HG02970 (cell line): ENCODE results near the gene PCID2.
"Not testable (repeated sequence)": the region's sequence is repeated elsewhere in the genome, so short reads cannot be mapped to it uniquely, and the experiment has no call there.

Experiments used
- ATAC-seq: cut with Tn5 transposase; IDR thresholded peaks from one replicate; pipeline ENCODE4 v1.9.1; 2021; ENCODE audit warnings: mild to moderate bottlenecking, moderate library complexity, moderate number of reproducible peaks; ENCODE audit not compliant: unreplicated experiment, low FRiP score

PCID2 gene

GRCh38 chr13:113168211-113168610 is 40.3 kb downstream of the PCID2 start:
- no peak for ATAC-seq

- ATAC-seq, result no peak
These were observed 40.9 kb downstream of the PCID2 start for GRCh38 chr13:113167575-113167974.

- ATAC-seq, result no peak
These were observed 41.3 kb downstream of the PCID2 start for GRCh38 chr13:113167155-113167554.

- ATAC-seq, result no peak
These were observed 41.8 kb downstream of the PCID2 start for GRCh38 chr13:113166681-113167080.

GRCh38 chr13:113166266-113166665 is 42.2 kb downstream of the PCID2 start:
- ATAC-seq, result no peak

- ATAC-seq, result no peak
These were observed 44.0 kb downstream of the PCID2 start for GRCh38 chr13:113164492-113164891.

- ATAC-seq, result no peak
These were observed 45.4 kb downstream of the PCID2 start for GRCh38 chr13:113162783-113163685.

- ATAC-seq, result not testable (repeated sequence)
These were observed 46.5 kb downstream of the PCID2 start for GRCh38 chr13:113161975-113162374.

GRCh38 chr13:113161433-113161832 is 47.0 kb downstream of the PCID2 start:
- ATAC-seq, result no peak

GRCh38 chr13:113160983-113161382 is 47.5 kb downstream of the PCID2 start:
- no peak for ATAC-seq

GRCh38 chr13:113159701-113160100 is 48.8 kb downstream of the PCID2 start:
- no peak for ATAC-seq

GRCh38 chr13:113158946-113159345 is 49.5 kb downstream of the PCID2 start:
- ATAC-seq, result no peak

GRCh38 chr13:113157929-113158747 is 50.3 kb downstream of the PCID2 start, which contains the start of gene PROZ:
PROZ (plus strand) TSS chr13:113158648; CDS start chr13:113158661, 13 bp downstream.
- no peak for ATAC-seq

GRCh38 chr13:113157206-113157928 is 51.1 kb downstream of the PCID2 start:
- no peak for ATAC-seq

GRCh38 chr13:113155982-113156655 is 52.4 kb downstream of the PCID2 start:
- no peak for ATAC-seq

GRCh38 chr13:113155201-113155600 is 53.3 kb downstream of the PCID2 start:
- no peak for ATAC-seq

- ATAC-seq, result no peak
These were observed 54.4 kb downstream of the PCID2 start for GRCh38 chr13:113153810-113154748.

- ATAC-seq, result no peak
These were observed 55.3 kb downstream of the PCID2 start for GRCh38 chr13:113152984-113153809.
